ENCODE data around the gene LIN52.

LIN52 gene

DNA sequence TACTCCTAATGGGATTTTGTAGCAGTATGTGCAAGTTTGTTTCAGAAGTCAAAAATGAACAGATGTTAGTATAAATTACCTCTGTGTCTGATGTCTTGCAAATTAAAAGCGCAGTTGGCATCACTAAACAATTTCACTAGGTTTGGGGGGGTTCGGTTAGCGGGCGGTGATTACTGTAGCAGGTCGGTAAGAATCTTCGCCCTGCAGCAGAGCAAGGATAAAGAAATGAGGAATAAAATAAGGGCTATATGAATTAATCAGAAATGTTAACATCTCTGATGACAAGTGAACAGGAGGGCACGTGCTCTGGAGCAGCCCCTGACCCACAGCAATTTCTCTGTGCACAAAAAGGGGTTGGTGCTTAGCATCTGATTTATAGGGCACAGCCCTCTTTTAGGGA lies 110.9 kb downstream of the LIN52 start:
- no peaks in the 10 kb centered on the region for H3K9me3 ChIP-seq (ENCODE audit: insufficient read depth, low read length, severe bottlenecking)
- ATAC-seq (ENCODE audit: insufficient read depth, low read depth) (no peak), DNase-seq (no peak)
- H3K4me1 ChIP-seq (ENCODE audit: insufficient read depth, low read length) = no peaks in the 10 kb centered on the region
- H3K27me3 ChIP-seq (ENCODE audit: insufficient read depth, low read length, poor library complexity) = no peaks in the 10 kb centered on the region
- H4K20me1 ChIP-seq (ENCODE audit: insufficient read depth, low read length) = no peaks in the 10 kb centered on the region
- H3K4me3 ChIP-seq (ENCODE audit: low read depth in 1 of 2, low read length in 2 of 2) = no peak overlapping the region
- peaks cover 16% of the 10 kb centered on the region for H3K36me3 ChIP-seq (ENCODE audit: insufficient read depth, low read length)
- no peak overlapping the region for H3K27ac ChIP-seq (ENCODE audit: low read length)
- H3K9ac ChIP-seq (ENCODE audit: low read depth, low read length) = no peak overlapping the region
- H3K4me2 ChIP-seq (ENCODE audit: insufficient read depth, low read length) = no peak overlapping the region
- TF ChIP-seq, protein P1, sequence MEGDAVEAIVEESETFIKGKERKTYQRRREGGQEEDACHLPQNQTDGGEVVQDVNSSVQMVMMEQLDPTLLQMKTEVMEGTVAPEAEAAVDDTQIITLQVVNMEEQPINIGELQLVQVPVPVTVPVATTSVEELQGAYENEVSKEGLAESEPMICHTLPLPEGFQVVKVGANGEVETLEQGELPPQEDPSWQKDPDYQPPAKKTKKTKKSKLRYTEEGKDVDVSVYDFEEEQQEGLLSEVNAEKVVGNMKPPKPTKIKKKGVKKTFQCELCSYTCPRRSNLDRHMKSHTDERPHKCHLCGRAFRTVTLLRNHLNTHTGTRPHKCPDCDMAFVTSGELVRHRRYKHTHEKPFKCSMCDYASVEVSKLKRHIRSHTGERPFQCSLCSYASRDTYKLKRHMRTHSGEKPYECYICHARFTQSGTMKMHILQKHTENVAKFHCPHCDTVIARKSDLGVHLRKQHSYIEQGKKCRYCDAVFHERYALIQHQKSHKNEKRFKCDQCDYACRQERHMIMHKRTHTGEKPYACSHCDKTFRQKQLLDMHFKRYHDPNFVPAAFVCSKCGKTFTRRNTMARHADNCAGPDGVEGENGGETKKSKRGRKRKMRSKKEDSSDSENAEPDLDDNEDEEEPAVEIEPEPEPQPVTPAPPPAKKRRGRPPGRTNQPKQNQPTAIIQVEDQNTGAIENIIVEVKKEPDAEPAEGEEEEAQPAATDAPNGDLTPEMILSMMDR (IDR thresholded peaks at IDR 0.05; ENCODE audit: borderline replicate concordance, extremely low read depth, low read length, poor library complexity, severe bottlenecking) = no peak
- no peak for TF ChIP-seq EZH2 (IDR thresholded peaks at IDR 0.05; ENCODE audit: borderline replicate concordance, low read depth, low read length, severe bottlenecking)
- no peaks in the 10 kb centered on the region for H3K79me2 ChIP-seq (ENCODE audit: insufficient read depth, low read length)
- H2AFZ ChIP-seq (ENCODE audit: low read depth, low read length) = no peak overlapping the region

DNA sequence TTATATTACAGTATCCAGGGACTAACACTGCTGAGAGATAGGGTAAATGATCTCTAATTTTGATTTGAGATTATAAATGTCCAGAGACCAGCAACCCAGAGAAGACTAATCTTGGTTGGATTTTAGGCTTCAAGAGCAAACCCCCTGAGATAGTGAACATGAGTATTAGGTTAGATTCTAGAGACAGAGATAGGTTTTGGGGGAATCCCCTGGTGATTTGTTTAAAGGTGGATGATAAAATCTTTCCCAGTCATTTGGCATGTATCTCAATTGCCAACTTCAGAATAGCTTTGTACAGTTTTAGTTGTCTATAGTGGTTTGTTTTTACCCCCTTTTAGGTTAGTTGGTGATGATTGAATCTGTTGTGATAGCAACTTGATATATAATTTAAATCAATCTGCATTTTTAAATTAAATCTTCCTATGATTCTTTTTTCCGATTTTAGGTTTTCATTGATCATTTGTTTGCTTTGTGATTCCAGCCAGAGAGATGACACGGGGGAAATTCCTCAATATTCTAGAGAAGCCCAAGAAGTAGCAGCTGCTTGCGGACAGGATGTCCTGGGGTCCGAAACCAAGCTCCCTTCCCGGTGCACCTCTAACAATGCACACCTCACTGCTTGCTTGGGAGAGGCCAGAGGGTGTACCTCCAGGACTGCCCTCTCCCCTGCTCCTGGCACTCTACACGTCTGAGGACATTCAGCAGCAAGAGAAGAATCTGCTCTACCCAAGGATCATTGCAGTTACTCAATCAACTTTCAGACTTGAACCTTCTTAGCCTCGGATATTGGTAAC lies 113.9 kb downstream of the LIN52 start:
- H3K27ac ChIP-seq (ENCODE audit: low read length) = no peak overlapping the region
- no peak for ATAC-seq (ENCODE audit: insufficient read depth, low read depth)
- TF ChIP-seq, protein P1 (IDR thresholded peaks at IDR 0.05; ENCODE audit: borderline replicate concordance, extremely low read depth, low read length, poor library complexity, severe bottlenecking) = no peak
- TF ChIP-seq EZH2 (IDR thresholded peaks at IDR 0.05; ENCODE audit: borderline replicate concordance, low read depth, low read length, severe bottlenecking) = no peak

DNA sequence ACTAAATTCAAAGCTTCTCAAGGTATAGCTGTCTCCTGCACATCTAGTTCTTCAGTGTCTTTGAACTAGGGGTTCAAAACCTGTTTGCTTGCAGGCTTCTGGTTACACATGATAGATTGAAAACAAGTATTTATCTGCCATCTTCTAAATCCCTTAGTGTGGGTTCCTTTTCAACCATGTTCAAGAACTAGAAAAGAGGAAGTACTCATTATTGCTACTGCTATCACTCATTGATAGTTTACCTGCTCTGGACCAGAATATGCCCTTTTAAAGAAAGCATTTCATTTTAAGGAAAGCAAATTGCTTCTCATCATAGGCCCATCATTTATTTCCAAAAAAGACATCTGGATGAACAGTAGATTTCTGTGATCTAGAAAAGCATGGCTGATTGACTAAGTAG lies 117.4 kb downstream of the LIN52 start:
- no peak for TF ChIP-seq EZH2 (IDR thresholded peaks at IDR 0.05; ENCODE audit: borderline replicate concordance, low read depth, low read length, severe bottlenecking)
- TF ChIP-seq, protein P1 (IDR thresholded peaks at IDR 0.05; ENCODE audit: borderline replicate concordance, extremely low read depth, low read length, poor library complexity, severe bottlenecking) = no peak
- Histone ChIP-seq H2AFZ (ENCODE audit: low read depth, low read length) (no peak overlapping the region), H3K27me3 (ENCODE audit: insufficient read depth, low read length, poor library complexity) (no peaks in the 10 kb centered on the region), H3K9me3 (ENCODE audit: insufficient read depth, low read length, severe bottlenecking) (no peaks in the 10 kb centered on the region), H3K4me3 (ENCODE audit: low read depth in 1 of 2, low read length in 2 of 2) (no peak overlapping the region), H3K79me2 (ENCODE audit: insufficient read depth, low read length) (no peaks in the 10 kb centered on the region), H3K9ac (ENCODE audit: low read depth, low read length) (no peak overlapping the region), H3K4me1 (ENCODE audit: insufficient read depth, low read length) (no peaks in the 10 kb centered on the region), H4K20me1 (ENCODE audit: insufficient read depth, low read length) (no peaks in the 10 kb centered on the region), H3K4me2 (ENCODE audit: insufficient read depth, low read length) (no peak overlapping the region), H3K27ac (ENCODE audit: low read length) (no peak overlapping the region), H3K36me3 (ENCODE audit: insufficient read depth, low read length) (peaks cover 12% of the 10 kb centered on the region)
- no peak for DNase-seq
- no peak for ATAC-seq (ENCODE audit: insufficient read depth, low read depth)

More for the DNA sequence above, 113.9 kb downstream of the LIN52 start:
- no peak overlapping the region for H2AFZ ChIP-seq (ENCODE audit: low read depth, low read length)
- H3K9ac ChIP-seq (ENCODE audit: low read depth, low read length) = no peak overlapping the region
- no peak for DNase-seq
- no peak overlapping the region for H3K4me3 ChIP-seq (ENCODE audit: low read depth in 1 of 2, low read length in 2 of 2)
- no peaks in the 10 kb centered on the region for H3K9me3 ChIP-seq (ENCODE audit: insufficient read depth, low read length, severe bottlenecking)
- no peaks in the 10 kb centered on the region for H3K79me2 ChIP-seq (ENCODE audit: insufficient read depth, low read length)
- H3K4me2 ChIP-seq (ENCODE audit: insufficient read depth, low read length) = no peak overlapping the region
- H3K27me3 ChIP-seq (ENCODE audit: insufficient read depth, low read length, poor library complexity) = no peaks in the 10 kb centered on the region
- peaks cover 12% of the 10 kb centered on the region for H3K36me3 ChIP-seq (ENCODE audit: insufficient read depth, low read length)
- H3K4me1 ChIP-seq (ENCODE audit: insufficient read depth, low read length) = no peaks in the 10 kb centered on the region
- no peaks in the 10 kb centered on the region for H4K20me1 ChIP-seq (ENCODE audit: insufficient read depth, low read length)

Measured in DND-41 (cell line).